Hematopoietic multipotent progenitor cell treated with erythropoietin and hydrocortisone succinate and interleukin-3 and kit ligand, for 15 days (in vitro differentiated cells): ENCODE measurements around the gene FADS2.

Source experiments
- DNase-seq: peaks from one replicate; pipeline ENCODE4 v3.0.0-alpha.2; 2015; ENCODE audit warnings: low spot score

The FADS2 gene

GRCh38 chr11:61826930-61827570 lies 1.1 kb upstream of the FADS2 start:
- no peak for DNase-seq

GRCh38 chr11:61828379-61828628 lies 204 bp downstream of the FADS2 start:
- DNase-seq, result no peak

GRCh38 chr11:61828629-61829407 lies 718 bp downstream of the FADS2 start:
- DNase-seq, result peak; percentile 44

DNA sequence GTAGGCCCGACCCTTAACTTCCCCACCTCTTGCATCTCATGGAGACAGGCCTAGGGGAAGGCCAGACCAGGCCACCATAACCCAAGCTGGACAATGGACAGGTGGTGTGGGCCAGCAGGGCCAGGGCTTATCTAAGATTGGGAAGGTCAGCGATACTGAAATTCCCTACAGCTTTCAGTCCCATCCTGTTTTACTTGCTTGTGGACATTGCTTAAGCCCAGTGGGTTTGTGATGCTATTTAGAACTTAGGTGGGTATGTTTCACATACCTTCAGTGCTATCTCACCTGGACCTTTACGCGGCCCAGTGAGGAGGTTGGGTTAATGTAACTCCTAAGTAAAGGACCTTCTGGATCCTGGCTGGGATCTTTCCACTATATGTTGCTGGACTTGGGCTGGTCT lies 1.7 kb downstream of the FADS2 start:
- DNase-seq, result no peak

DNA sequence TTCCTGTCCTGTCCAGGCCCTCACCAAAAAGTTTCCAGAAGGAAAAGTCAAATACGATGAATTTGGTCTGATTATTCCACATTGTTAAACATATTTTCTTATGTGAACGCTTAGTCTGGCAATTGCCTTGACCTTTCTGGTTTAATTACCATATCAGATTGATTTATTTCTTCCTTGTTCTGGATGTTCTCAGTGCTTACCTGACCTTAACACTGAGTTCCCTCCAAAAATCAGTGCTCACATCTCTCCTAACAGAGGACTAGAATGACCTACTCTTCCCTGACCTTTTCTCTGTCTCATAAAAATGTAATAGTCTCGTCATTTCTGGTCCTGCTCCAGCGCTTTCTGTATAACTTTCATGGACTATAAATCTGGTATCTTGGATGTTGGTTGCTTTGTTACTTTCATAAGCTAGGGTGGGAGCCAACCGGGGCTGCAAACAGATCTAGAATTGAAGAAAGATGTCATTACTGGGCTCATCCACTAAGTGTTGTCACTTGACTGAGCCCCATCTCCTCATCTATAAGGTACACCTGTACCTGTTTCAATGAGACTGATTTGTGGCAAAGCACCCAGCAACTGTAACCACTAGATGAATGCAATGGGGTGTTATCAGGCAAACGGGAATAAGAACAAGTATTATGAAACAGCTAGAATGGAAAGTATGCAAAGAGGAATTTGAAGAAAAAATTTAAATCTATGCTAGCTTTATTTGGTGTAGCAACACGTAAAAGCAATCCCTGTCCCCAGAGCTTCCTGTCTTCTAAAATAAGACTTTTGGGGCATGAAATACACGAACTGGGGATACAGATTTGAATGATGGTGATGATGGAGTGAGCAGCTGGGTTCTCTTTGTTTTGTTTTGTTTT lies 2.4 kb downstream of the FADS2 start:
- DNase-seq, result no peak

DNA sequence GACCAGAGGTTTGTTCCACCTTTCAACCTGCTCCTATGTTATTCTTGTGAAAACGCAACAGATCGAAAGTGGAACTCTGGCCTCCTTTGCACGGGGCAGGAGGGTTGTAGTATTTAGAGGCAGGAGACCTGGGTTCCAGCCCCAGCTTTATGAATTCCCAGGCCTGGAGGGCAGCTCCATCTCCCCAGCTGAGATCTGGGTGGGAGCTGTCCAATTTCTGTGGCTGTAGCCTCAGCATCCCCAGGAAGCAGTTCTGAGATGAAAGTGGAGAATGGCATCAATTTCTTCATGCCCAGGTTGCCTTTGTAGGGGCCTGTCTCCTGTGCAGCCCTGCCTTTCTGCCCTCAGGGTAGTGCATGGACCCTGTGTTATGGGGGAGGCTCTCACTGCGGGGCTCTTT lies 4.1 kb downstream of the FADS2 start:
- no peak for DNase-seq

DNA sequence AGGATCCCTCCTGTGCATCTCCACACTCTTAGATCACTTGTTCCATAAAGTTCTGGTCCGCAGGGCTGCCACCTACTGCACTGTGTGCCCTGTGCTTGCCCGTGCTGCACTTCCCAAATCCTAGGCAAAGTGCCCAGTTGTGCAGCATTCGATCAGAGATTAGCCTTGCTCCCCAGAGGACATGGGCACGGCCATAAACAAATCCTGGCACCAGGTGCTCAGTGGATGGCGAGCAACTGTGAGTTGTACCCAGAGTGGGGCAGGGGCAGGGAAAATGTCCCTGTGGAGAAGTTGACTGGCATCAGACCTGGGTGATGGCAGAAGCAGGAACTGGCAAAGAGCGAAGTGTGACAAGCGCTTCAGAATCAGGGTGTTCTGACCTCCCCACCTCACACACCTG lies 4.7 kb downstream of the FADS2 start:
- DNase-seq, result peak; percentile 53

- DNase-seq, result peak; percentile 58
Measured at GRCh38 chr11:61833471-61833870, 5.4 kb downstream of the FADS2 start.

GRCh38 chr11:61833926-61834277 lies 5.8 kb downstream of the FADS2 start:
- no peak for DNase-seq

GRCh38 chr11:61834278-61835048 lies 6.4 kb downstream of the FADS2 start:
- DNase-seq, result peak; percentile 89

DNA sequence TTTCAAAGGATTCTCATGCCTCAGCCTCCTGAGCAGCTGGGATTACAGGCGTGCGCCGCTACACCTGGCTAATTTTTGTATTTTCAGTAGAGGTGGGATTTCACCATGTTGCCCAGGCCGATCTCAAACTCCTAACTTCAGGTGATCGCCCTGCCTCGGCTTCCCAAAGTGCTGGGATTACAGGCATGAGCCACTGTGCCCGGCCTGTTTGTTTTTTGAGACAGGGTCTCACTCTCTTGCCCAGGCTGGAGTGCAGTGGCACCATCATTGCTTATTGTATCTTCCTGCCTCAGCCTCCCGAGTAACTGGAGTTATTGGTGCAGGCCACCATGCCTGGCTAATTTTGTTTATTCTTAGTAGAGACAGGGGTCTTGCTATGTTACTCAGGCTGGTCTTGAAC lies 8.1 kb downstream of the FADS2 start:
- no peak for DNase-seq

DNA sequence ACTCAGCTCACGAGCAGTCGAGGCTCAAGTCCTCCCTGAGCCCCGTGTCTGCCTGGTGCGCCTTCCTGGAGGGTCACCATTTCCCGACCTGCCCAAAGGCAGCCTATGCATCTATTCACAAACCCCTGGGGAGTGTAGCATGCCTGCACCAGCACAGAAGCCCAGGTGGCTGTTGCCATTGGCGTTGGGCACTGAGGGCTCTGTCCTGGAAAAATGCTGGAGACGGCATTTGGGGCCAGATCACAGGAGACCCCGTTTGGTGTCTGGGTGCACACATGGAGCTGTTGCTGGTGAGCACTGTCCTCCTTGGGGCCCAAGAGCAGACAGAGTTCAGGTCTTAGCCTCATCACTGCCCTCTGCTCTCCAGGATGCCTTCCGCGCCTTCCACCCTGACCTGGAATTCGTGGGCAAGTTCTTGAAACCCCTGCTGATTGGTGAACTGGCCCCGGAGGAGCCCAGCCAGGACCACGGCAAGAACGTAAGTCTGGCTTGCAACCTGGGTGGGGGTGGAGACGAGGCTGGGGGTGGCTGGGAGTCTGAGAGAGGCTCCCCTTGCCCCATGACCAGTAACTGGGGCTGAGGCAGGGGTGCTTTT lies 9.4 kb downstream of the FADS2 start:
- DNase-seq, result no peak

GRCh38 chr11:61838501-61838900 lies 10.4 kb downstream of the FADS2 start:
- no peak for DNase-seq

DNA sequence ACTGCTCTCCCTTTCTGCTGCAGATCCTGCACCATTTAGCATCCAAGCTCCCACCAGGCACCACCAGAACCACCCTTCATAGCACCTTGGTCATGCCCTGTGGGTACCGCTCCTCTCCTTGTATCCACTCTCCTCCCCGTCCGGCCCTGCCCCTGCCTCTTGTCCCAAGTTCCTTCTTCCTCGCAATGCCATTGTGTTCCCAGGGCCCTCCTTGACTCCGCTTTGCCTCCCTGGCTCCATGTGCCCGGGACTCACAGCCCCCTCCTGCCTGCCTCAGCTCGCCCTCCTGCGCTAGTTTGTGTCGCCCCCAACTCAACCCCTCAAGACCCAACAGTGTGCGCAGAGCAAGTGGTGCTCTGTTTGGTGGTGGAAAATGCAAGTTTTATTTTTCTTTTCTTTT lies 10.8 kb downstream of the FADS2 start:
- no peak for DNase-seq

- no peak for DNase-seq
Measured at GRCh38 chr11:61839742-61840141, 11.6 kb downstream of the FADS2 start.

- DNase-seq, result no peak
Measured at GRCh38 chr11:61840371-61840770, 12.3 kb downstream of the FADS2 start.

- DNase-seq, result peak; percentile 45
Measured at GRCh38 chr11:61841636-61842527, 13.8 kb downstream of the FADS2 start.

- no peak for DNase-seq
Measured at GRCh38 chr11:61842528-61842820, 14.4 kb downstream of the FADS2 start.

DNA sequence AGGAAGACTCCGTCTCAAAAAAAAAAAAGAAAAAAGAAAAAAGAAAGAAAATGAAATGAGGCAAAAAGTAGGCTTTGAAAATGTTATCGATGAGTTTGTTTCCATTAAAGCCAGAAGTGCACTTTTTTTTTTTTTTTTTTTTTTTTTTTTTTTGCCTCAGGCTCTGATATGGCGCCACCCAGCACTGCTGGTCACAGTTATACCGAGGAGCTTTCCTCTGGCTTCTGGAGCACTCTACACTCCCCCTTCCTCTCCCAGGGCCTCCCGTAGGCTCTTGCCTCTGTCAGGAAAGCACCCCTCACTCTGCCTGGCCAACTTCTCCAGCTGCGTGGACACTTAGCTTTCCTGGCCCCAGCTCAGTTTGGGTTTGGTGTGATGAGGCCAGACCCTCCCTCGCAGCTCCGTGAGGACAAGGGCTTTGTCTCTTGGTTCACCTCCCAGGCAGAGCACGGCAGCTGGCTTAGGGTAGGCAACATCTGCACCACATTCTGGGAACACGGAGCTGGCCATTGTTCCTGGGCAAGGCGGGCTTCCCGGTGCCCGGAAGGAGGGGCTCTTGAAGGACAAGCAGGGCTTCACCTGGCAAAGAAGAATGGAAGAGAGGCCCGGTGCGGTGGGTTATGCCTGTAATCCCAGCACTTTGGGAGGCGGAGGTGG lies 16.9 kb downstream of the FADS2 start:
- no peak for DNase-seq

DNA sequence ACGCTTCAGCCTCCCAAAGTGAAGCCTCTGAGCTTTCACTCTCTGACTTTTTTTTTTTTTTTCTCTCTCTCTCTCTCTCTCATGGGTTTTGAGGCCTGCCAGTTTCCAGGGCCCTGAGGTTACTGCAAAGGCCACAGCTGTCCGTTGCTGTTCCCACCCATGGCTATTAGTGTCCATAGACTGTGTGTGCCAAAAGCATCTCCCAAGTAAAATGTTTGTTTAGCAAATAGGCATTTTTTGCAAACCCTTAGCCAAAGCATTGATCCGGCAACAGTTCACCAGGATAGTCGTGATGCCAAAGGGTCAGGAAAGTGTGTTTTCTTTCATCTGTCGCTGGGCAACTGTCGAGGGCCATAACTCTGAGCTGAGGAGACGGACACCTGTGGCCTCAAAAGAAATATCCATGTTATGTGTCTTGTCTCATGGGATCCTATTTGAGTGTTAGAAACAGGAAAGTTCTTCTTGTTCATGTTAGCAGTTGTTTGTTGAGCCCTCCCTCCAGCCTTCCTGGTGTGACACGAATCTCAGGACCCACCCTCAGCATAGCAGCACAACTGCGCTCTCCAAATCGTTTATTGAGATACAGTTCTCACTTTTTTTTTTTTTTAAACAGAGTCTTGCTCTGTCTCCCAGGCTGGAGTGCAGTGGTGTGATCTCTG lies 18.4 kb downstream of the FADS2 start:
- no peak for DNase-seq
